K562 (cell line): ENCODE results near the gene NCOA3. TPM values are rescaled to one million over a fixed set of nuclear protein-coding genes. Genes with fewer than 3 reads are reported as not detected.
A peak's percentile ranks its signal among the peaks of the same experiment; 100 is the strongest.

Experiments used
- ARHGAP35 ChIP-seq: fragments of 450-650 bp; IDR thresholded peaks from 2 replicates; pipeline ENCODE4 v1.6.1; 2018; ENCODE audit not compliant: partially characterized antibody
- ARID1B ChIP-seq: fragments of 450-650 bp; IDR thresholded peaks from 2 replicates; pipeline ENCODE4 v1.6.1; 2016; ENCODE audit warnings: antibody characterized with exemption, mild to moderate bottlenecking, inconsistent platforms
- BACH1 ChIP-seq: fragments of 200-800 bp; sonication (Bioruptor generic); IDR thresholded peaks from 2 replicates; pipeline ENCODE4 v1.6.1; 2016; ENCODE audit warnings: missing genetic modification characterization, missing compliant biosample characterization
- CBFA2T2 ChIP-seq: fragments of 450-650 bp; conservative IDR thresholded peaks from 2 replicates; pipeline ENCODE4 v1.6.1; 2017; ENCODE audit warnings: mild to moderate bottlenecking
- CTCF ChIP-seq, 3 experiments: IDR thresholded peaks in 2 of 3; conservative IDR thresholded peaks in 1 of 3; 2 replicates each; pipeline ENCODE4 v1.5.1; 2011 to 2012; ENCODE audit warnings: low read length in 3 of 3, mild to moderate bottlenecking in 3 of 3, control low read depth in 2 of 3, improper control_type of control experiment in 1 of 3, inconsistent platforms in 1 of 3, low read depth in 1 of 3, mixed read lengths in 1 of 3, moderate library complexity in 1 of 3; ENCODE audit not compliant: insufficient read depth in 2 of 3
- DACH1 ChIP-seq: fragments of 450-650 bp; IDR thresholded peaks from 2 replicates; pipeline ENCODE4 v1.6.1; 2018; ENCODE audit not compliant: partially characterized antibody
- HES1 ChIP-seq: fragments of 450-650 bp; IDR thresholded peaks from 2 replicates; pipeline ENCODE4 v1.6.1; 2016; ENCODE audit warnings: low read depth, mild to moderate bottlenecking, moderate library complexity
- KAT2B ChIP-seq: IDR thresholded peaks from one replicate; pipeline ENCODE4 v1.6.1; 2012; ENCODE audit warnings: low read depth, mild to moderate bottlenecking, control low read depth, inconsistent platforms, low read length, moderate library complexity
- KLF16 ChIP-seq: IDR thresholded peaks from 2 replicates; pipeline ENCODE4 v1.6.1; 2016; ENCODE audit warnings: antibody characterized with exemption
- L3MBTL2 ChIP-seq: fragments of 450-650 bp; IDR thresholded peaks from 2 replicates; pipeline ENCODE4 v1.6.1; 2016; ENCODE audit warnings: mild to moderate bottlenecking, moderate library complexity
- MTA3 ChIP-seq: fragments of 450-650 bp; formaldehyde crosslinking; IDR thresholded peaks from 2 replicates; pipeline ENCODE4 v1.6.1; 2017; ENCODE audit warnings: mild to moderate bottlenecking, borderline replicate concordance
- NBN ChIP-seq: fragments of 450-650 bp; IDR thresholded peaks from 2 replicates; pipeline ENCODE4 v1.6.1; 2016; ENCODE audit warnings: low read depth, mild to moderate bottlenecking
- NCOR1 ChIP-seq: fragments of 450-650 bp; IDR thresholded peaks from 2 replicates; pipeline ENCODE4 v1.6.1; 2016; ENCODE audit warnings: mild to moderate bottlenecking, moderate library complexity
- NFATC3 ChIP-seq: fragments of 450-650 bp; IDR thresholded peaks from 2 replicates; pipeline ENCODE4 v1.6.1; 2017; ENCODE audit warnings: mild to moderate bottlenecking
- PKNOX1 ChIP-seq: fragments of 450-650 bp; IDR thresholded peaks from 2 replicates; pipeline ENCODE4 v1.6.1; 2016
- POU5F1 ChIP-seq: fragments of 150-350 bp; IDR thresholded peaks from 2 replicates; pipeline ENCODE4 v1.6.1; 2014; ENCODE audit warnings: borderline replicate concordance, low read length, low read depth, mild to moderate bottlenecking; ENCODE audit not compliant: partially characterized antibody
- RBM14 ChIP-seq: fragments of 200-400 bp; formaldehyde crosslinking; IDR thresholded peaks from 2 replicates; pipeline ENCODE4 v1.6.1; 2018; ENCODE audit warnings: low read depth, mild to moderate bottlenecking, low read length, moderate library complexity, borderline replicate concordance; ENCODE audit not compliant: insufficient read depth
- RBM15 ChIP-seq: fragments of 200-400 bp; formaldehyde crosslinking; IDR thresholded peaks from 2 replicates; pipeline ENCODE4 v1.6.1; 2018; ENCODE audit warnings: mild to moderate bottlenecking, low read length, moderate library complexity; ENCODE audit not compliant: insufficient read depth
- RCOR1 ChIP-seq, 2 experiments: IDR thresholded peaks; 2 replicates each; pipeline ENCODE4 v1.6.1; 2012; ENCODE audit warnings: low read depth in 2 of 2, low read length in 2 of 2, borderline replicate concordance in 1 of 2, improper control_type of control experiment in 1 of 2
- SOX6 ChIP-seq: fragments of 450-650 bp; IDR thresholded peaks from 2 replicates; pipeline ENCODE4 v1.6.1; 2014; ENCODE audit warnings: mild to moderate bottlenecking
- TAL1 ChIP-seq: fragments of 450-650 bp; IDR thresholded peaks from 2 replicates; pipeline ENCODE4 v1.6.1; 2016; ENCODE audit warnings: mild to moderate bottlenecking
- TCF3 ChIP-seq: sonication (generic); formaldehyde crosslinking; IDR thresholded peaks from 2 replicates; pipeline ENCODE4 v1.4.0; 2020; ENCODE audit warnings: mild to moderate bottlenecking, missing genetic modification reagents
- TRIM24 ChIP-seq, 2 experiments: fragments of 450-650 bp; IDR thresholded peaks; 2 replicates each; pipeline ENCODE4 v1.6.1; 2016
- VEZF1 ChIP-seq: fragments of 200-800 bp; sonication (Bioruptor generic); IDR thresholded peaks from 2 replicates; pipeline ENCODE4 v1.6.1; 2017; ENCODE audit warnings: missing genetic modification characterization, missing compliant biosample characterization
- ZNF586 ChIP-seq: fragments of 450-650 bp; formaldehyde crosslinking; conservative IDR thresholded peaks from 2 replicates; pipeline ENCODE4 v1.4.0; 2020; ENCODE audit warnings: mild to moderate bottlenecking, moderate library complexity
- ZNF780A ChIP-seq: fragments of 250-450 bp; sonication (Bioruptor Pico); IDR thresholded peaks from 2 replicates; pipeline ENCODE4 v1.5.0; 2021; ENCODE audit warnings: mild to moderate bottlenecking
- polyA plus RNA-seq, 8 experiments: library from polyadenylated mRNA; depleted of rRNA in 4 of 8; stranded (reverse) in 5 of 8; unstranded in 3 of 8; fragments of >200 nt; fragmentation: Nextera tagmentation in 2 of 8; fragmentation: Illumina TruSeq in 1 of 8; extraction: Ambion mirVana in 2 of 8; extraction: Trizol in 1 of 8; gene quantifications; 2 replicates each; pipeline versions ENCODE4 v1.2.1 to v1.2.3, GENCODE V29; 2011 to 2014; ENCODE audit warnings: inconsistent platforms in 1 of 8, missing spikeins in 1 of 8
- total RNA-seq, 7 experiments: library from RNA; depleted of rRNA in 6 of 7; stranded (reverse); fragments of >200 nt in 6 of 7; fragmentation: Illumina TruSeq in 2 of 7; extraction: Trizol in 2 of 7; gene quantifications; 2 replicates each; pipeline versions ENCODE4 v1.2.1 to v1.2.3, GENCODE V29; 2011 to 2021; ENCODE audit warnings: low replicate concordance in 1 of 7

NCOA3 gene
- total and polyA plus RNA-seq, 9 of the 15 experiments (the other 6 are each of a cell fraction or from before 2014, with no cell fraction given), result 3.2 to 24.3 (median 14.4) TPM

GRCh38 chr20:47487175-47487917 is 14.3 kb upstream of the NCOA3 start (continued):
- TF ChIP-seq CBFA2T2, result peak; percentile 74
- TF ChIP-seq POU5F1, result no peak
- no peak for TF ChIP-seq L3MBTL2
- peak; percentile 37; the same call in 1 of the 2 replicates for TF ChIP-seq BACH1 (tag)
- peak; percentile 28 for TF ChIP-seq PKNOX1
- TF ChIP-seq MTA3, result no peak
- TF ChIP-seq SOX6, result peak; percentile 68; the same call in 1 of the 2 replicates
- TF ChIP-seq NFATC3, result peak; percentile 81
- TF ChIP-seq NBN, result no peak
- TF ChIP-seq RBM14, result no peak
- TF ChIP-seq TAL1, result peak; percentile 67
- TF ChIP-seq VEZF1, result peak; percentile 70
- TF ChIP-seq RBM15, result no peak
- TF ChIP-seq RCOR1 (IDR thresholded peaks at IDR 0.05; ENCODE audit: borderline replicate concordance in 1 of 2, low read depth in 2 of 2, low read length in 2 of 2), result peak in 1 of 2 experiments; percentile 86; a peak in 2 of 4 replicates
- peak; percentile 69 for TF ChIP-seq TCF3 (CRISPR knock-in tag)
- no peak for TF ChIP-seq KAT2B
- peak; percentile 66 for TF ChIP-seq KLF16
- TF ChIP-seq HES1, result 0 out of 2 replicates have a peak, but pooled peaks have one; percentile 46
- TF ChIP-seq ZNF586 (CRISPR knock-in tag), result no peak
- TF ChIP-seq NCOR1, result peak; percentile 59
- TF ChIP-seq ARID1B, result peak; percentile 89
- TF ChIP-seq ZNF780A (CRISPR knock-in tag), result no peak
- 0 out of 4 replicates have a peak, but pooled peaks of 1 of the 2 experiments have one; percentile 47 for TF ChIP-seq TRIM24 (IDR thresholded peaks at IDR 0.05)
- TF ChIP-seq DACH1, result peak; percentile 5
- no peak for TF ChIP-seq CTCF (IDR thresholded peaks at IDR 0.05 in 2 of 3, conservative IDR thresholded peaks at IDR 0.05 in 1 of 3; ENCODE audit: insufficient read depth in 2 of 3, low read depth in 1 of 3, low read length in 3 of 3)
- no peak for TF ChIP-seq ARHGAP35
